IPS DF 4.7 (cell line): ENCODE results near the gene RPS6KA2.
"Not testable (repeated sequence)": the region's sequence is repeated elsewhere in the genome, so short reads cannot be mapped to it uniquely, and the experiment has no call there.

Experiments used
- DNase-seq: peaks from one replicate; pipeline ENCODE4 v3.0.0-alpha.2; 2013; ENCODE audit warnings: low spot score; ENCODE audit errors: extremely low read depth

The RPS6KA2 gene

GRCh38 chr6:166595061-166595780 lies 31.8 kb downstream of the RPS6KA2 start:
- no peak for DNase-seq

DNA sequence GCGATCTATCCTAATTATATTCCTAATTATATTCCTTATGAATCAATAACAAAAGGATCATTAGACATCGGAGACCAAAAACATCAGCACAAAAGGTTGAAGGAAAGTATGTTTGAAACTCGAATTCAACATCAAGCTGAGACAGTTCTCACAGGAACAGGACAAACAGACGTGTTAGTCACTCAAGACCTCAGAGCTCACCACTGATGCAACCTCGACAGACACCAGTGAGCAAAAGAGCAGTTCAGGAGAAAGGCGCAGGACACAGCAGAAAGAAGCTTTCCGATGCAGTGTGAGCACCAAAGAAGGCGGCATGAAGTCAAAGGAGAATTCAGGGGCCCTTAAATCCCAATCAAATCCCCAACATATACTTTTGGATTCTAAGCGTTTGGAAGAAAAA lies 34.2 kb downstream of the RPS6KA2 start:
- DNase-seq, result no peak

DNA sequence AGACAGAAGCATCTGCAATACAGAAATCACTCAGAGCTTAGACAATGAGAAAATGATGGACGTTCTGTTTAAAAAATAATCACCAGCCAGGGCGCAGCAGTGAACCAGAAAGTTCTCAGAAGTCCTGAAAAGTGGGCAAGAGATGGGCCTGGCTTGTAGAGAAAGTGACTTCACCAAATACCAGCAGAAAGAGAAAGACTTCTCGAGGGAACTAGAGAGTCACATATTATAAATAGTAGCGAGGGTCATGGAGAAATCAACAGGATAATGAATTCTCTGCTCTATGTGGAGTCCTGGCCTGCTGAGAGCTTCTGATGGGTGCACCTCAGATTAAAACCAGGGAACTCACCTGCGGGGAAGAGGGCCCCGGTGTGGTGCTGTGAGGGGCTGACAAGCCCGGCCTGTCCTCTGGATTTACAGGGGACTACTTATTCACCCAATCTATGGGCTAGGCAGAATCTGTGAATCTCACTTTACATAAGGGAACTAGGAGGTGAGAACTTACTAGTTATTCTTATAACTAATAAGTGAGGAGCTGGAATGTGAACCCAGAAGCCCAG lies 35.0 kb downstream of the RPS6KA2 start:
- no peak for DNase-seq

- DNase-seq, result no peak
Measured at GRCh38 chr6:166591026-166591425, 36.0 kb downstream of the RPS6KA2 start.

DNA sequence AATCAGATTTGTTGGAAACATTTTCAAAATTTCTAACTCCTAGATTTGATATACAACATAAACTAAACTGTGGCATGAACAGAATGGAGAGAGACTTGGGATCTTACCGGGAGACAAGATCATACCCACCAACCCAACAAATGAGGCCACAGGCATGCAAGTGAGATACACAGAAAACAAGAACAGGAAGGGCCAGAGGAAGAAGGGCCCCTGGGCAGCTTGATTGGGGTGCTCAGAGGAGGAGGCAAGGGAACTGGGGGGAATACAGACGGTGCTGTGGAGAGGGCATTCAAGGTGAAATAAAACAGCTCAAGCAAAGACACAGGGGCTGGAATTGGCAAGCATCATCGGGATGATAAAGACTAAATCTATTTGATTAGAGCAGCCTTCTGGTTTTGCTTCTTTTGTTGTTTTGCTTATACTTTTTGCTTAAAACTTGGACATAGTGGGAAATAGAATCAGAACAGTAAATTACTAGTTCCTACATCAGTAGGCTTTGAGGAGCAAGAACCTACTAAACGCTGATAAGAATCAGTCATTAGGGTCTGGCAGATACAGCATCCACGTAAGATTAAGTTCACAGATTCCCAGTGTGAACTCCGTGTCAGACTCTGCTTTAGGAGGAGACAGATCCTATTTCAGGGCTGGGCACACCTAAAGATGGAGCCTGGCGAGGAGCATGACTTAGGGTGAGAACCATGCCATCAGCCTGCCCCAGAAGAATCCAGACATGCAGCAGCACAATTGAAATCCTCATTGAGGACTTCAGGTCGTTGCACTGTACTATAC lies 37.1 kb downstream of the RPS6KA2 start:
- no peak for DNase-seq

- DNase-seq, result no peak
Measured at GRCh38 chr6:166589337-166589731, 37.7 kb downstream of the RPS6KA2 start.

- DNase-seq, result no peak
Measured at GRCh38 chr6:166588691-166589336, 38.2 kb downstream of the RPS6KA2 start.

DNA sequence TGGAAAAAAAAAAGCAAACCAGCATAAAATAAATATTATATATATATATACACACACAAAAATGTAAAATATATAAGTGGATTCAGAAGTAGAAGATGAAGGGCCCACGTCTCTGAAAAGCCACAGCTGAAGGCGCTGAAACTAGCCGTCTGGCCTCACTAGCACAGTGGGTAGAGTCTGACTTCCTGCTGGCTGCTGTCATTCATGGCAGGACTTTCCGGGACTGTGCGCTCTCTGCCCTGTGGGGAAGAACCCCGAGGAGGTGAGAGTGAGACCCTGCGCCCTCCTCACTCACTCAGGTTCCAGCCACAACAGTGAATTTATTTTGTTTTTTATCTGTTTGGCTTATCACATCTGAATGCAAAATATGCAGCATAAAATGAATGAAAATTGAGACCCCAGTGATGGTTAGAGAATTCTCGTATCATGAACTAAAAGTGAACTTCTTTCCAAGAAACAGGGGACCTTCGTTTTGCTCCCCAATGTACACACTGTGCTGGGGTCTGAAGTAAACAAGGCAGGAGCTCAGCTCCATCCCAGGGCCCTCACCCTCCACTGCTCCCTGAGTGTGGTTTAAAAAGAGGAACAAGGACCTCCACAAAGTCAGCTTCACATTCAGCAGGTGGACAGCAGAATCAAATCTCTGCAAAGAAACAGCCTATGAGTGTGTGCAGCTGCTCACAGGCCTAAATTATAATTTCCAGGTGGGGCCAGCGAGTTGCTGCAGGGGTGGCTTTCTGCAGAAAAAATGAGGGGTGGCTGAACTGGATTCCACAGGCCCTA lies 39.2 kb downstream of the RPS6KA2 start:
- DNase-seq, result no peak

- peak; percentile 25 for DNase-seq
Measured at GRCh38 chr6:166586424-166587156, 40.5 kb downstream of the RPS6KA2 start, which contains the start of gene RAMACL. Gene RAMACL (minus strand): TSS chr6:166586678. CDS start chr6:166586477, 201 bp downstream.

DNA sequence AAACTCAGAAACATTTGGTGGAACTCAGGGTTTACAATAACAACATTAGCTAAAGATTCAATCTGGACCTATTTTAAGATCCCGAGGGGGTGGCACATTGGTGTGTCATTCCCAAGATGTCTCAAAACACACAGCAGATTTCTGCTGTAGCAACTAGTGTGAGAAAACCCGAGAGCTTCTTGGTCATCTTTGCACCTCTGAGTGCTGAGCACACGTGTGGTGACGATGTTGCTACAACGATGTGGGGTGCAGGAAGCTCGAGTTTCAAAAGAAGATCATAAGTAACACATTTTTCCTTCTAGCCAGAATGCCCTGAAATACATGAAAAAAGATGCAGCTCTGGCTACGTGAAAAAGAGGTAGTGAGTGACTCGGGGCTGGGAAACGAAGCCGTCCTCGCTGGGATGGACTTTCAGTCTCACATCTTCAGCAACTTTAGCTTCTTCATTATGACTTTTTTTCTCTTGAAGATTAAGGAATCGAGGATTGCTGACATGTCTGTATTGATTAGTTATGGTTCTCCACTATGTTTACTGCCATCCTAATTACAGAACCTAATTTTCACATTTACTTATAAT lies 42.1 kb downstream of the RPS6KA2 start:
- DNase-seq, result no peak

DNA sequence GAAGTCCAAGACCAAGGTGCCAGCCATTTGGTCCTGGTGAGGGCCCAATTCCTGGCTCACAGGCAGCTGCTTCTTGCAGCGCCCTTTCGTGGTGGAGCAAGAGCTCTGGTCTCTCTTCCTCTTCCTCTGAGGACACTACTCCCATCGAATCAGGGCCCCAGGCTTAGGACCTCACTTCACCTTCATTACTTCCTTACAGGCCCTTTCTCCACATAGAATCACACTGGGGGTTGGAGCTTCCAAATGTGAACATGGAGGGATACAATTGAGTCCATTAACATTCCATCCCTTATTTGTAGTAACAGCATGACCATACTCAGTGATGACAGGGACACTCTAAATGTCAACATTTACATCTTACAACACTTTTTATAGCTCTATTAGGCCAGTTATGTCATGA lies 42.9 kb downstream of the RPS6KA2 start:
- no peak for DNase-seq

- DNase-seq, result no peak
Measured at GRCh38 chr6:166583230-166583965, 43.7 kb downstream of the RPS6KA2 start.

GRCh38 chr6:166582258-166582657 lies 44.8 kb downstream of the RPS6KA2 start:
- no peak for DNase-seq

DNA sequence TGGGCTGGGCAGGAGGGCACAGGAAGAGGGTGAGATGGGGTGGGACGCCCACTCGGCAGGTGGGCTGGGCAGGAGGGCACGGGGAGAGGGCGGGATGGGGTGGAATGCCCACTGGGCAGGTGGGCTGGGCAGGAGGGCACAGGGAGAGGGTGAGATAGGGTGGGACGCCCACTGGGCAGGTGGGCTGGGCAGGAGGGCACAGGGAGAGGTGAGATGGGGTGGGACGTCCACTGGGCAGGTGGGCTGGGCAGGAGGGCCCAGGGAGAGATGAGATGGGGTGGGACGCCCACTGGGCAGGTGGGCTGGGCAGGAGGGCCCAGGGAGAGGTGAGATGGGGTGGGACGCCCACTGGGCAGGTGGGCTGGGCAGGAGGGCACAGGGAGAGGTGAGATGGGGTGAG lies 45.2 kb downstream of the RPS6KA2 start:
- not testable (repeated sequence) for DNase-seq

DNA sequence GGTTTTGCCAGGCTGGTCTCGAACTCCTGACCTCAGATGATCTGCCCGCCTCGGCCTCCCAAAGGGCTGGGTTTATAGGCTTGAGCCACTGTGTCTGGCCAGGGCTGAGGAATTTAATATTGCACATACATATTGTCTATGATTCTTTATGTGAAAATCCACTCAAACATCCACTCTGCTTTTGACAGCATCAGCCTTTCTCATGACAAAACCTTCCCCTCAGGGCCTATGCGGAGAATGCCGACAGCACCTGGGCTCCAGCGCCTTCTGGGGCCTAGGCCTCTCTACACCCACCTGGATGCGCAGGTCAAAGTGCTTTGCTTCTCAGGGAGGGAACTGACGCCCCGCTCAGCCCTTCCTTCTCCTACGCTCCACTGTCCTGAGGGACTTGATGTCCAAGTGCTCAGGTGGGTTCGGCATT lies 46.0 kb downstream of the RPS6KA2 start:
- DNase-seq, result no peak

- no peak for DNase-seq
Measured at GRCh38 chr6:166580076-166581050, 46.7 kb downstream of the RPS6KA2 start.

DNA sequence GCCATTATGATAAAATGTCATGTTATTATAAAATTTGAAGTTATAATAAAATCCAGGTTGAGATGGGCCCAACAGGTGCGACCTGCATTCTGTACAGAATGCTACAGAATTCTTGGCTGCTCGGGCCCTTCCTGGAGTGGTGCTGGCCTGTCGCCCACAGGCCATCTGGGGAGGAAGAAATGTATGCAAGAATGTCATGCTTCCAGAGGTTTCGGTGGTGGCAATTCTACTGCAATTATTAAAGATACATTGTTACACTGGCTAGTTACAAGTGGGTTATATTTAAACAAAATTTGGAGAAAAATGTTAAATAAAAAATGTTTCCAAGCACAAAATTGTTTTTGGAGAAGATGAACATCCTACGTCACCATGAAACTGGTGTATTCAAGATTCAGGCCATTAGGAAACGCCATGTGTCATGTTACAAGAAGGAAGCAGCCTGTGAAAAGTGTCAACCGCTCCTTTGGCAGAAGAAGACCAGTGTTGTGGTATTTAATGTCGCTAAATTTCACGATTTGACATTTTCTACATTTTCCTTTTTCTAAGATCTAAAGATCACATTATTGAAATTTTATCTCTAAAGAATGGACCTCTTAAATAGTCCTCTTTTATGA lies 47.7 kb downstream of the RPS6KA2 start:
- DNase-seq, result no peak
